HG03378 (cell line): ENCODE results near the gene BUD13.
"Not testable (repeated sequence)": the region's sequence is repeated elsewhere in the genome, so short reads cannot be mapped to it uniquely, and the experiment has no call there.

Experiments
- ATAC-seq: cut with Tn5 transposase; IDR thresholded peaks from one replicate; pipeline ENCODE4 v1.9.1; 2021; ENCODE audit warnings: mild to moderate bottlenecking, moderate library complexity; ENCODE audit not compliant: unreplicated experiment

BUD13 gene

DNA sequence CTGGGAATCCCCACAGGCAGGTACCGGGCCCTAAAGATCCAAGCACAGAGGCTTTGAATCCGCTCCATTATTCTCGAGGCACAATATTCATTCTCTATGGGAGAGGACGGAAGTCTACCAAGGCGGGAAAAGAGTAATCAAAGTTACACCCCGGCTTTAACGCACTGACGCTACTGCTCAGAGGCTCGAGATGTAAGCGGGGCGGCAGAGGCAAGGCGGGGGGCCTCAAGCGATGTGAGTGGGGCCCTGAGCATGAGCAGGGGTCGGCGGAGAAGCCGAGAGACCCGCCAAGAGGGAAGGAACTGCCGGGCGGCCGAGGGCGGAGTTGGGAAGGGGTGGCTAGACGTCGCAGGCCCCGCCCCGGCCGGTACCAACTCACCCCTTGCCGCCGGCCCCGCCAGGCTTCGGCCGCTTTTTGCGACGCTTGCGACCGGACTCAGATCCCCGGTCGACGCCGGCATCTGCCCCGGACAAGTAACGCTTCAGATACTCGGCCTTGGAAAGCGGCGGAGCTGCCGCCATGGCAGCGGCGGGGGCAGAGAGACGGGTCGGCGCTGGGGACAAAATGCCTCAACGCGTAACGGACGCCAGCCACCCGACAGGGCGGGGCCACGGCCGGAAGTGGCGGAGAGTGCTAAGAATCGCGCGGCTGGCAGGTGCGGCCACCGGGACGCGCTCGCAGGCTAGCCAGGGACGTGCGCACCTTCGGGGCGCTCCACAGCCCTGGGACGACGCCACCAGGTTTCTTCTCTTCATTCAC lies at the start of gene BUD13:
TSS of gene BUD13 (minus strand) at position 545 of the 760 bp plus-strand sequence. CDS start at position 522, 23 bp downstream.
- peak; percentile 68 for ATAC-seq

DNA sequence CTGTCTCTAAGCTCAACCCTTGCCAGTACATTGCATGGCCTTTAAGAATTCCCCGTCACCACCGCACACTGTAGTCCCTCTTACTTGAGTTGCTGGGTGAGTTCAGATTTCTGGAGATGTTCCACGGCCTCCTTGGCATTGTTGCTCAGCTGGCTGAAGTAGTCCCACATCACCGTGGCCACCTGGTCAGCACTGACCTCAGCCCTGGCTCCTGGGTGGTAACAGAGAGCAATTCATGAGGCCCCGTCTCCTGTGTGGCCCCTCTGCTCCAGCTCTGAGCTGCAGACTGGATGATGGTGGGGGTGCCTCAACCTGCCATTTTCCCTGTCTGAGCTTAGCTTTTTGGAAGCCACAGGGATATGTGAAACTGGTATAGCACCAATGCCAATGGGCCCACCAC lies 49.8 kb upstream of the BUD13 start:
- no peak for ATAC-seq

GRCh38 chr11:116821050-116821918 lies 48.5 kb upstream of the BUD13 start:
- no peak for ATAC-seq

DNA sequence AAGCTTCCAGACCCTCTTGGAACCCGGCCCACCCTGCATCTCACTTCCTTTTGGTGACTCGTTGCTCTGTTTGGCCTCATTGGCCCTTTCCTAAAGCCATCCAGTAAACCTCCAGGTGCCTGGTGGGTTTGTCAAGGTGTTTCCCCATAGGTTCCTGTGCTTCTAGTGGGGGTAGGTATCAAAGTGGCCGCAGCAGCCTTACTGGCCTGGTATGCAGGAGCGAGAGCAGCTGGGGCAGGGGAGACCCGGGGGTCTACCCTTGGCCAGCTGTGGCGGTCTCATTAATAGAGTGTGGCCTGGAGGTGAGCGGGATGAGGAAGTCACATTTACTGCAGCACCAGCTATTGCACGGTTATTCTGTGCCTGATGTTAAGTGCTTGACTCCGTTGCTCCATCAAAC lies 46.3 kb upstream of the BUD13 start:
- no peak for ATAC-seq

DNA sequence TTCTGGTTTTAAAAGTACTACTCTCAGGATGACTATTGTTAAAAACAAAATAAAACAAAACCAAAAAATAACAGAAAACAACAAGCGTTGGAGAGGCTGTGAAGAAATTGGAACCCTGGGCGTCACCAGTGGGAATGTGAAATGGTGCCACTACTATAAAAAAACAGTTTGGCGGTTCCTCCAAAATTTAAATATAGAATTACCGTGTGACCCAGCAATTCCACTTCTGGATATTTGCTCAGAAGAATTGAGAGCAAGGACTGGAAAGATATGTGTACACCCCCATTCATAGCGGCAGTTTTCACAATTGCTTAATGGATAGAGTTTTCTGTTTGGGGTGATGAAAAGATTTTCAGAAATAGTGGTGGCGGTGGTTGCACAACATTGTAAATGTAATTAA lies 41.7 kb upstream of the BUD13 start:
- ATAC-seq, result no peak

GRCh38 chr11:116813781-116814471 lies 41.1 kb upstream of the BUD13 start:
- no peak for ATAC-seq

DNA sequence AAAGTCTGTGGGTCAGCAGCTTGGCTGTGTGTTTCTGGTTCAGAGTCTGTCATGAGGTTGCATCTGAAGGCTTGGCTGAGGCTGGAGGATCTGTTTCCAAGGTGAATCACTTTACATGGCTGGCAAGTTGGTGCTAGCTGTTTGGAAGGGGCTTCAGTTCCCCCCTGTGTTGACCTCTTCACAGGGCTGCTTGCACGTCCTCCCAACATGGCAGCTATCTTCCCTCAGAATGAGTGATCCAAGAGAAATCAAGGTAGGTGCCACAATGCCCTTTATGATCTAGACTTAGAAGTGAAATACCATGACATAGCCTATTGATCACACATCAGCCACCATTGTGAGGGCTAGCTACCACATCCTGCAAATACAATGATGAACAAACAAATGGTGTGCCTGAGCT lies 40.4 kb upstream of the BUD13 start:
- no peak for ATAC-seq

GRCh38 chr11:116812109-116812508 lies 39.3 kb upstream of the BUD13 start:
- no peak for ATAC-seq

GRCh38 chr11:116811194-116811593 lies 38.4 kb upstream of the BUD13 start:
- no peak for ATAC-seq

DNA sequence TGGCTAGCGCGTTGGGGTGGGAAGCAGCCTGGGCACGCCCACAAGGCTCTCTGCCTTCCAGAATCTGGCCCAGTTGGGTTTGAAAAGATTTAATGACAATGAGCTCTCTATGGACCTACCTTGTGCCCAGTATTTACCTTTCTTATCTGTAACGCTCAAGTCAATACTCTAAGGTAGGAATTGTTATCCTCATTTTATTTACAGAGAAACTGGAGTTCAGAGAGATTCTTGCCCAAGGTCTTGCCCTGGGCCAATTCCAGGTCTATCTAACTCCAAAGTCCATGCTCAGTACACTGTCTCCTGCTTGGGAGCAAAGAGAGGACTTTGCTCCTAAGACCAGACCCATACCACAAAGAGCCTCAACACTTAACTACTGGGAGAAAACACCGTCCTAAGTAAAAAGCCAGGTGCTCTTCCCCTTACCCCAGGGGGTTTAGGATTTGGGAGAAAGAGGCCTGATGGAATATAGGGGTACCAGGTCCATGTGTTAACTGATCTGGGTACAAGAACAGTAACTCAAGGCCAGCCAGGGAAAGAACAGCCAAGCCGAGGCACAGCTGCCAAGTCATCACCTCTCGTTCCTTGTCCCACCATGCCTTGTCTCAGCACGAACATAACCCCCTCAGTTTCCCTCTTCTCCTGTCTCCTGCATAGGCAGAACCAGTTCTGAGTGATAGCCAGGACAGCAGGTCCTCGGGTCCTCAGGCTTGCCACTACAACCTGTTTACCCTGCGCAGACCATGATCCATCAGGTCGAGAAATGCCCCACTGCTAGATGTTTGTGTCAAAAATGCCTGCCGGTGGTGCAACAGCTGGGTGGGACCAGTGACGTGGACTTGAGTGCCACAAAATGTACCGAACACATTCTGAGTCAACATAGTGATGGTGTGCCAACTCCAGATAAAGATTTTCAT lies 35.7 kb upstream of the BUD13 start:
- no peak for ATAC-seq

DNA sequence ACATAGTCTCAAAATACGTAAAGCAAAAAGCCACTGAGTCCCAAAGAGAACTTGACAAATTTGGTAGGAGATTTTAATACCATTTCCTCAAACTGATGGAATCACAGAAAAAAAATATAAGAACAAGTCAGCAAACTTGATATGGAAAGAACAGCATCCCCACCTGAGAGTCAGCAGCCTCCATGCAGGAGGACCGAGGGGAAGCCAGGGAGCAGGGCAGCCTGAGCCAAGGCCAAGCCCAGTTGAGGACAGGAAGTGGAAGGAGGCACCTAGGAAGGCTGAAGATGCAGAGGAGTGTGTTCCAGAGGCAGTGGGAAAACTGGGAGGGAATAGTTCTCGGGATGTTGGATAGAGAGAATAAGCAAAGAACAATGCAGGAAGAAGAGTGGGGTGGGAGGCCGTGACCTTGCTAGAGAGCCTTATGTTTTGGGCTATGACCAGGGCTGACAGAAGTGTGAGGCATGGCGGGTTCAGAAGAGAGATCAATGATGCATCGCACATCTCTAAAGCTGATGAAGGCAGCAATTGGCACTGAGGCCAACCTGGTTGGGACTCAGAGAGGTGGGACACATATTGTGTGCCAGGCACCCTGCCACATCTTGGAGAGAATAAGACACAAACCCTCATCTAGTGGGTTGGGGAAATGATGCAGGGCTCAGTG lies 34.9 kb upstream of the BUD13 start:
- no peak for ATAC-seq

GRCh38 chr11:116804001-116804400 lies 31.2 kb upstream of the BUD13 start:
- ATAC-seq, result no peak

DNA sequence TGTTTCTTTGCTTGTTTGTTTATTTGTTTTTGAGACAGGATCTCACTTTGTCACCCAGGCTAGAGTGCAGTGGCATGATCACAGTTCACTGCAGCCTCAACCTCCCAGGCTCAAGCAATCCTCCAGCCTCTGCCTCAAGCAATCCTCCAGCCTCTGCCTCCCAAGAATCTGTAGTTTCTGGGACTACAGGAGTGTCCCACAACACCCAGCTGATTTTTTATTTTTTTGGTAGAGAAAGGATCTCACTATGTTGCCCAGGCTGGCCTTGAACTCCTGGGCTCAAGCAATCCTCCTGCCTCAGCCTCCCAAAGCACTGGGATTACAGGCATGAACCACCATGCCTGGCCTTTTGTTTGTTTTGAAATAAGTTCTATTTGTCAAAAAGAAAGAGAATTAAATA lies 28.9 kb upstream of the BUD13 start:
- not testable (repeated sequence) for ATAC-seq

- no peak for ATAC-seq
These were observed 27.8 kb upstream of the BUD13 start for GRCh38 chr11:116800610-116801009.

- no peak for ATAC-seq
These were observed 25.6 kb upstream of the BUD13 start for GRCh38 chr11:116798368-116798767.

- no peak for ATAC-seq
These were observed 25.0 kb upstream of the BUD13 start for GRCh38 chr11:116797816-116798215.

- no peak for ATAC-seq
These were observed 23.8 kb upstream of the BUD13 start for GRCh38 chr11:116796548-116796947.

DNA sequence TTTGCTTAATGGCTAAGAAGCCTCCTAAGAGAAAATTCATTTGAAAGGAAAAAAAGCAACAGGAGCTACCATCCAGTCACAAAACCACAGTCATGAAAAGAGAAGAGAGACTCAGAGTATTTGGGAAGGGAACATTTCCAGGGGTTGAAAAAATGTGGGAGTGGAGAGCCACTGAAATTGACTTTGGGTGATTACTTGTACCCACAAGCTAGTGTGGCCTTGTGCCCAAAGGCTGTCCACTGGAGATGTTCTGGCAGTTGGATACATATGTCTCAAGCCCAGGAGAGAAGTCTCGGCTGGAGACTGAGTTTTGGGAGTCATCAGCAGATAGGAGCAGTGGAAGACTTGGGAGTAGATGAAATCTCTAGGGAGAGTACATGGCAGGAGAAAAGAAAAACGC lies 22.1 kb upstream of the BUD13 start:
- no peak for ATAC-seq

- ATAC-seq, result no peak
These were observed 20.9 kb upstream of the BUD13 start for GRCh38 chr11:116793772-116794097.
